Measurements from ENCODE around the gene HK3.

HK3 gene

DNA sequence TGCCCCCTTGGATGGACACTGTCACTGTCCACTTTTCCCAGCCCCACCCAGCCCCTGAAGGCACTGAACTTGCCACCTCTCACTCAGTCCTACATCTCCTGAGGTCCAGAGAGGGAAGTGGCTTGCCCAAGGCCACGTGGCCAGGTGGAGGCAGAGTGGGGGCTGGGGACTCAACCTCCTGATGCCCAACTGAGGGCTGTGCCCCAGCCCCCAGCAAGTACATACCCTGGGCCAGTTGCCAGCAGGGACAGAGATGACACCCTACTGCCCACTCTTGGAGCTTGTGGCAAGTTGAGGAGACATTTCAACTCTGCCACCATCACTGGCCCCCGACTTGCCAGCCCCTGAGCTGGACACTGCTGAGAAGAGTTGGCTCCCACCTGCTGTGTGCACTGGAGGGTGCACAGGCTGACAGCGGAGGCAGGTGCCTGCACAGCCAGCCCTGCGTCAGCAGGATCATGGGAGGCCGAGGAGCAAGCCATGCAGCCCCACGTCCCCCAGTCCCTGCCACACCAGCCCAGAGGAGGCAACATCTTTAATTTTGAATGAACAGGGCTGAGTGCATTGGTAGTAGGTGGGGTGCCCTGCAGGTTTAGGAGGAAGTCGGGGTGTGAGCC is 49.4 kb downstream of the HK3 start:
- TF ChIP-seq POLR2A (IDR thresholded peaks at IDR 0.05; ENCODE audit: low read depth, low read length), result no peak
- FAIRE-seq (no peak), DNase-seq (ENCODE audit: insufficient read length, low spot score) (no peak)

- DNase-seq (ENCODE audit: insufficient read length, low spot score) (no peak), FAIRE-seq (no peak)
- TF ChIP-seq POLR2A (IDR thresholded peaks at IDR 0.05; ENCODE audit: low read depth, low read length), result no peak
These were observed 50.5 kb downstream of the HK3 start for GRCh38 chr5:176848651-176849050.

GRCh38 chr5:176847726-176848290 is 51.3 kb downstream of the HK3 start:
- TF ChIP-seq POLR2A (IDR thresholded peaks at IDR 0.05; ENCODE audit: low read depth, low read length), result no peak
- DNase-seq (ENCODE audit: insufficient read length, low spot score), result no peak
- no peak for FAIRE-seq

DNA sequence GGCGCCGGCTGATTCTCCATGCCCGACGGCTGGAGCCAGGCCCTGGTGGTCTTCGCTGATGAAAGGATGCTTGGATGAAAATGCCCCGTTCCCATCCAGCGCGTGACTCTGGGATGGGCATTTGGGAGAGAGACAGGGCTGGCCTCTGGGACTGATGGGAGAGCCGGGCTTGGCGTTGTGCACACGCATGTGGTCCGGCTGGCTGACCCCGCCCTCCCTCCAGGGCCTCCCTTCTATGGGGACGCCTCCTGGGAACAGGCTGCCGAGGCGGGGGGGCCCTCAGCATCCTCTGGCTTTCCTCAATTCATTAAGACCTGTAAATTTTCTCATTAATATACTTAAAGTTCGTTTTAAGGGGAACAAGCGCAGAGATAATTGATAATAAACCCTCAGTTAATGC is 52.0 kb downstream of the HK3 start:
- TF ChIP-seq POLR2A (IDR thresholded peaks at IDR 0.05; ENCODE audit: low read depth, low read length), result no peak

DNA sequence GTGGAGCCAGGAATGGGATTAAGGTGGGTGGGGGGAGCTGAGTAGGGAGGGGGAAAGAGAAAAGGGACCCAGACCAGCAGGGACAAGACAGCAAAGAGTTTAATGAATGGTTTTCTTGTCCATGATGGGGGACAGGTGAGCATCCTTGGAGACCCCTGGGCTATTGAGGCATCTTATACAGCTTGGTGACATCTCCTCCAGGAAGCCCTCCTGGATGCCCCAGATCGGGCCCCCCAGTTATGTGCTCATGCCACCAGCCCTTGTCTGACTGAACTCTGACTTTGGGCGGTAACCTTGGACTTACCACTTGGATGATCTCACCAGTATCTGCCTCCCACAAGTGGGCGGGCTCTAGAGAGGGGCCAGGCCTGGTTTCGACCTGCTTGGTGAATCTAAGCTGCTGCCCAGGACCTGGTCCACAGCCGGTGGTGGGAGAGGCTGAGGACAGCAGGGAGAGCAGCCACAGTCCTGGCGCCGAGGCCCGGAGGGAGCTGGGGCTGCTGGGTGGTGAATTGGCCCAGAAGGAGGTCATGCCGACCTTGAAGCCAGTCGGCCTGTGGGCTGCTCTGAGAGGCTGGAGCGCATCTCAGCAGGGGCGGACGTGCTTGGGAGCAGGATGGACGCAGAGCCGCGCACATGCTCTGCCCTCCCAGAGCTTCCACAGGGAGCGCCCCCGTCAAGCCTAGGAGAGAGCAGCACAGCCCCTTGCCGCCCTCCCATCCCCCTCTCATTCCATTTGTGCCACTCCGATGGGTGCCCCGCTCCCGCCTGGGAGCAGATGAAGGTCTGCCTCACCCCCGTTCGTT is 52.6 kb downstream of the HK3 start:
- peak; percentile 79 for DNase-seq (ENCODE audit: insufficient read length, low spot score)
- FAIRE-seq, result no peak

More for the DNA sequence above, 52.0 kb downstream of the HK3 start:
- no peak for DNase-seq (ENCODE audit: insufficient read length, low spot score)
- no peak for FAIRE-seq

GRCh38 chr5:176845392-176845713 is 53.8 kb downstream of the HK3 start:
- FAIRE-seq, result no peak
- no peak for DNase-seq (ENCODE audit: insufficient read length, low spot score)
- TF ChIP-seq POLR2A (IDR thresholded peaks at IDR 0.05; ENCODE audit: low read depth, low read length), result no peak

More for the DNA sequence above, 52.6 kb downstream of the HK3 start:
- TF ChIP-seq POLR2A (IDR thresholded peaks at IDR 0.05; ENCODE audit: low read depth, low read length), result no peak

DNA sequence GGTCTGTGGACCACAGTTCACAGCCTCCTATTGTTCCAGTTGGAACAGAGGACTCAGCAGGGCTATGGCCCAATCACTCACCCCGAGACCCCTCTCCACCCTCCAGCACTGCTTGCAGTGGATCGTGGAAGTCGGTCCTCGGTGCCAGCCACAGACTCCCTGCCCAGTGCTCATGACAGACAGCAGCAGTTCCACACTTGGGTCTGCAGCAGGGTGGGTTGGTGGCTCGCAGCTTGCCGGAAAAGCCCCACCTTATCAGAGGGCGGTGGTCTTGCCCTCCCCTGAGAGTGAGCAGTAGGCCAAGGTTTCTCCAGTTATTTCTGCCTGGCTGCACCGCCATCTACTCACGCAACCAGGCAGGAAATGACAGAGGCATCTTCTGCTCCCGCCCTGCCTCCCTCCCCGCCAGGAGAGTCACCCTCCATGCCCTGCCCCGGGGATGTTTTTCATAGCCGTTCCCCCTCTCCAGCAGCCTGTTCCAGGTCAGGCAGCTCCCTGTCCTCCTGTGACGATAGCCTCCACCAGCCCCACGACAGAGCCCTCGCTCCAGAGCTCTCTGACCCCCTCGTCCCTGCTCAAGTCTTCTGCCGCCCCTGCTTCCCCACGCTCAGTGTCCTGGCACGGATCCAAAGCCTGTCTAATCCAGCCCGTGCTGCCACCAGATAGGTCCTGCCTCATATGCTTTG is 54.3 kb downstream of the HK3 start:
- TF ChIP-seq POLR2A (IDR thresholded peaks at IDR 0.05; ENCODE audit: low read depth, low read length), result no peak
- DNase-seq (ENCODE audit: insufficient read length, low spot score), result peak; percentile 86
- no peak for FAIRE-seq

GRCh38 chr5:176844281-176844680 is 54.9 kb downstream of the HK3 start:
- DNase-seq (ENCODE audit: insufficient read length, low spot score) (no peak), FAIRE-seq (no peak)
- TF ChIP-seq POLR2A (IDR thresholded peaks at IDR 0.05; ENCODE audit: low read depth, low read length), result no peak

DNA sequence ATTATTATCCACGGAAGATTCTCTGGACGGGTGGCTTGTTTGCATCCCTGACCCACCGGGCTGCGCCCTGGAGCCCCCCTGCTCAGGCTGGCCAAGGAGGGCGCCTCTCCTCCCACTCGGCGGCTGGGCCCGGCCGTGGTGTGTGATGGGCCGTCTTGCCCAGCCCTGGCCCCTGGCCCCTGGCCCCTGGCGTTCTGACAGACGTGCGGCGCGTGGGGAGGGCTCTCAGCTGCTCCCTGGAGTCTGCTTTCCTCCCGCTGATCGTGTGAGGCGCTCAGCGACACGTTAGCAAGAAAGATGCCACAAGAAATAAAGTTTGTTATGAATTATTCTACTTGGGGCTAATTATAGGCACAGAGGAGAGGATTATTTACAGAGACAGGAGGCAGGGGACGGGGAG is 55.5 kb downstream of the HK3 start:
- FAIRE-seq (no peak), DNase-seq (ENCODE audit: insufficient read length, low spot score) (no peak)
- TF ChIP-seq POLR2A (IDR thresholded peaks at IDR 0.05; ENCODE audit: low read depth, low read length), result no peak

DNA sequence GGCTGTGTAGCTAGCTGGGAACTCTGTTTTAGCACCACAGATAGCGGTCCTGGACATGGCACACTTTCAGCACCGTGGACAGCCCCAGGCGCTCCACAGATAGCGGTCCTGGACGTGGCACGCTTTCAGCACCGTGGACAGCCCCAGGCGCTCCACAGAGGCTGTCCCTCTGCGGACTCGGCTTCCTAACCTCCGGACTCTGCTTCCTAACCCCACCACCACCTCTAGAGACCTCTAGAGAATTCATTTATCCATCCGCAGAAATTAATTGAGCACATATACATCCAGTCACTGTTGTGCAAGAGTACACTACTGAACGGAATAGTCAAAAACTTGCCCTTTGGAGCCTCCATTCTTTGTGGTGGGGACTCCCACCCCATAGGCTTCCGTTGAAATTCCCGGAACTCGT is 61.4 kb downstream of the HK3 start:
- TF ChIP-seq POLR2A (IDR thresholded peaks at IDR 0.05; ENCODE audit: low read depth, low read length), result no peak
- DNase-seq (ENCODE audit: insufficient read length, low spot score) (peak; percentile 74), FAIRE-seq (no peak)

GRCh38 chr5:176836811-176837706 is 62.1 kb downstream of the HK3 start:
- no peak for DNase-seq (ENCODE audit: insufficient read length, low spot score)
- TF ChIP-seq POLR2A (IDR thresholded peaks at IDR 0.05; ENCODE audit: low read depth, low read length), result no peak
- no peak for FAIRE-seq

DNA sequence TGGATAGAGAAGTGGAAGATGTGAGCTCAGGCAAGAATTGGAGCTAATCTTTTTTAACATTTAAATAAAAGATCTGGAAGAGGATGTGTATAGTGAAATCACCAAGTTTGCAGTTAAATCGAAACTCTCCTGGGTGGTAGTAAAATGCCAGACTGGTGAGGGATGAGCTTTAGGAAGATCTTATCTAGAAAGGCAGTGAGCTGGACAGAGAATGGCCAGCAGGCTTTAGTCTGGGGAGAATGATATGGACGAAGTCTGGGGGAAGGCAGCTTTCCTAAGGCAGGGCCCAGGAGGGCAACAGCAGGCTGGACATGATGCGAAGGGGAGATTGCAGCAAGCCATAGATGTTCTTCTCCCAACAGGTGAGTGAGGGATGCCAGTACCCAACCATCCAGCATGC is 63.2 kb downstream of the HK3 start:
- DNase-seq (ENCODE audit: insufficient read length, low spot score) (no peak), FAIRE-seq (no peak)
- no peak for TF ChIP-seq POLR2A (IDR thresholded peaks at IDR 0.05; ENCODE audit: low read depth, low read length)

GRCh38 chr5:176833286-176833685 is 65.9 kb downstream of the HK3 start:
- no peak for TF ChIP-seq POLR2A (IDR thresholded peaks at IDR 0.05; ENCODE audit: low read depth, low read length)
- no peak for DNase-seq (ENCODE audit: insufficient read length, low spot score)
- no peak for FAIRE-seq

Measured in H54 (cell line).